ENCODE results near the gene KRT26. TPM values are rescaled to one million over a fixed set of nuclear protein-coding genes. Genes with fewer than 3 reads are reported as not detected.

The KRT26 gene
- total and polyA plus RNA-seq, 2 donors (not counting 1 experiment from before 2014, with no cell fraction given), result not detected

- Histone ChIP-seq H3K27me3 (replicated peaks in 1 of 4; ENCODE audit: control extremely low read depth in 1 of 4, control insufficient read depth in 3 of 4, insufficient read depth in 4 of 4, low read length in 3 of 4) (peaks cover 0 to 32% (median 23%) of the 10 kb centered on the region in 4 experiments), H3K27ac (ENCODE audit: low read length in 2 of 2) (no peak within 1 kb of the TSS), H3K4me1 (ENCODE audit: control insufficient read depth in 2 of 2, insufficient read depth in 2 of 2, low read length in 2 of 2) (peaks cover 0 to 4% of the 10 kb centered on the region in 2 donors), H2AFZ (ENCODE audit: insufficient read depth, low read depth, low read length, poor library complexity, severe bottlenecking) (no peak within 1 kb of the TSS), H3K79me2 (ENCODE audit: control insufficient read depth, insufficient read depth, low read length) (no peaks in the 10 kb centered on the region), H3K9ac (ENCODE audit: low read length) (no peak within 1 kb of the TSS), H3K36me3 (replicated peaks in 1 of 2; ENCODE audit: control extremely low read depth in 1 of 2, control insufficient read depth in 1 of 2, extremely low read depth in 1 of 2, insufficient read depth in 2 of 2, low read length in 1 of 2) (no peaks in the 10 kb centered on the region), H3K4me2 (replicated peaks; ENCODE audit: low read depth, low read length, poor library complexity, severe bottlenecking) (no peak within 1 kb of the TSS), H4K20me1 (ENCODE audit: control insufficient read depth, insufficient read depth, low read length, poor library complexity, severe bottlenecking) (no peaks in the 10 kb centered on the region), H3K4me3 (ENCODE audit: control extremely low read depth in 1 of 5, extremely low read depth in 1 of 5, insufficient read depth in 1 of 5, low read depth in 2 of 5, low read length in 4 of 5) (no peak within 1 kb of the TSS), H3K9me3 (ENCODE audit: control extremely low read depth in 1 of 3, control insufficient read depth in 2 of 3, insufficient read depth in 1 of 3, low read length in 2 of 3) (no peaks in the 10 kb centered on the region)
- Mint-ChIP-seq H3K27ac (no peak within 1 kb of the TSS), H3K27me3 (peaks cover 49% of the 10 kb centered on the region), H3K4me3 (no peak within 1 kb of the TSS), H3K4me1 (peaks cover 3% of the 10 kb centered on the region), H3K9me3 (ENCODE audit: insufficient read depth) (no peaks in the 10 kb centered on the region)
- no CpG with 5 or more reads among the region's 3 CpGs for WGBS (ENCODE audit: insufficient coverage)
- POLR2A ChIA-PET, result no interaction called here
- TF ChIP-seq CTCF (IDR thresholded peaks at IDR 0.05), result no peak
- TF ChIP-seq EZH2 (IDR thresholded peaks at IDR 0.05; ENCODE audit: borderline replicate concordance, insufficient read depth, low read depth, low read length, poor library complexity, severe bottlenecking), result no peak
- intact Hi-C loops (cut with micrococcal nuclease), result loop anchor here (2.0 to 10.0 kb wide), 2 partner anchors 39 to 525 kb away; no protein-coding TSS in a partner anchor
- no peak for ATAC-seq (ENCODE audit: low read depth)
- no peak for DNase-seq
- CTCF ChIA-PET, result no interaction called here
Measured at GRCh38 chr17:40799859-40800258, 27.9 kb upstream of the KRT26 start, which contains the start of gene KRT28. KRT28 (minus strand) TSS chr17:40799959; CDS start chr17:40799893, 66 bp downstream.

GRCh38 chr17:40796846-40797245, 24.8 kb upstream of the KRT26 start:
- H2AFZ ChIP-seq (ENCODE audit: insufficient read depth, low read depth, low read length, poor library complexity, severe bottlenecking), result no peak overlapping the region
- Mint-ChIP-seq H3K4me1 (no peaks in the 10 kb centered on the region), H3K9me3 (ENCODE audit: insufficient read depth) (no peaks in the 10 kb centered on the region), H3K27me3 (peaks cover 52% of the 10 kb centered on the region), H3K4me3 (no peak overlapping the region), H3K27ac (no peak overlapping the region)
- CTCF ChIA-PET, result interaction anchor here (0.6 to 1.0 kb wide), 2 partner anchors 149 to 159 kb away, joined by 3 read pairs; partner anchors contain the start of gene SMARCE1
- POLR2A ChIA-PET, result no interaction called here
- H4K20me1 ChIP-seq (ENCODE audit: control insufficient read depth, insufficient read depth, low read length, poor library complexity, severe bottlenecking), result no peaks in the 10 kb centered on the region
- H3K27ac ChIP-seq (ENCODE audit: low read length in 2 of 2), result no peak overlapping the region
- intact Hi-C loops (cut with micrococcal nuclease), result no loop called here
- no peaks in the 10 kb centered on the region for H3K9me3 ChIP-seq (ENCODE audit: control extremely low read depth in 1 of 3, control insufficient read depth in 2 of 3, insufficient read depth in 1 of 3, low read length in 2 of 3)
- H3K9ac ChIP-seq (ENCODE audit: low read length), result no peak overlapping the region
- no peak for DNase-seq
- no peak for ATAC-seq (ENCODE audit: low read depth)
- H3K4me2 ChIP-seq (replicated peaks; ENCODE audit: low read depth, low read length, poor library complexity, severe bottlenecking), result no peak overlapping the region
- peaks cover 0 to 36% (median 17%) of the 10 kb centered on the region in 4 experiments for H3K27me3 ChIP-seq (replicated peaks in 1 of 4; ENCODE audit: control extremely low read depth in 1 of 4, control insufficient read depth in 3 of 4, insufficient read depth in 4 of 4, low read length in 3 of 4)
- no peaks in the 10 kb centered on the region for H3K79me2 ChIP-seq (ENCODE audit: control insufficient read depth, insufficient read depth, low read length)
- H3K4me3 ChIP-seq (ENCODE audit: control extremely low read depth in 1 of 5, extremely low read depth in 1 of 5, insufficient read depth in 1 of 5, low read depth in 2 of 5, low read length in 4 of 5), result no peak overlapping the region
- 78% methylated on average over 27 of the region's 27 CpGs for WGBS (ENCODE audit: insufficient coverage)
- H3K36me3 ChIP-seq (replicated peaks in 1 of 2; ENCODE audit: control extremely low read depth in 1 of 2, control insufficient read depth in 1 of 2, extremely low read depth in 1 of 2, insufficient read depth in 2 of 2, low read length in 1 of 2), result no peaks in the 10 kb centered on the region
- peaks cover 0 to 4% of the 10 kb centered on the region in 2 donors for H3K4me1 ChIP-seq (ENCODE audit: control insufficient read depth in 2 of 2, insufficient read depth in 2 of 2, low read length in 2 of 2)
- TF ChIP-seq EZH2 (IDR thresholded peaks at IDR 0.05; ENCODE audit: borderline replicate concordance, insufficient read depth, low read depth, low read length, poor library complexity, severe bottlenecking) (no peak), CTCF (IDR thresholded peaks at IDR 0.05) (no peak)

Measured in B cell (primary cell).